Ovary (tissue), 9 donors: ENCODE measurements around the gene CCDC141. TPM values are rescaled to one million over a fixed set of nuclear protein-coding genes. Genes with fewer than 3 reads are reported as not detected.
"Not testable (repeated sequence)": the region's sequence is repeated elsewhere in the genome, so short reads cannot be mapped to it uniquely, and the experiment has no call there.

Experiments
- DNase-seq, 5 donors: peaks; one replicate each; pipeline ENCODE4 v3.0.0-alpha.2; 2019 to 2020
- H3K27ac ChIP-seq, 2 donors: fragments of 200-600 bp; one replicate each; pipeline versions ENCODE4 v1.5.1 to v1.8.0; 2019 to 2022
- H3K27me3 ChIP-seq: fragments of 200-600 bp; one replicate; pipeline ENCODE4 v1.8.0; 2022
- H3K36me3 ChIP-seq: fragments of 200-600 bp; sonication (generic); one replicate; pipeline ENCODE4 v1.5.1; 2019
- H3K4me1 ChIP-seq: one replicate; pipeline ENCODE4 v1.8.1; 2013; ENCODE audit warnings: mild to moderate bottlenecking, moderate library complexity; ENCODE audit not compliant: insufficient read depth
- H3K4me3 ChIP-seq: fragments of 200-600 bp; sonication (generic); one replicate; pipeline ENCODE4 v1.5.1; 2017
- H3K9me3 ChIP-seq, 2 donors: fragments of 200-600 bp in 1 of 2; sonication (generic) in 1 of 2; one replicate each; pipeline versions ENCODE4 v1.5.1 to v1.8.1; 2013 to 2019; ENCODE audit warnings: mild to moderate bottlenecking in 1 of 2, moderate library complexity in 1 of 2
- EP300 ChIP-seq: sonication (generic); formaldehyde crosslinking; IDR thresholded peaks from one replicate; pipeline ENCODE4 v1.6.1; 2017; ENCODE audit warnings: antibody characterized with exemption
- POLR2A ChIP-seq: fragments of 450-650 bp; IDR thresholded peaks from one replicate; pipeline ENCODE4 v1.6.1; 2017; ENCODE audit warnings: antibody characterized with exemption, mild to moderate bottlenecking, moderate library complexity
- WGBS, 3 donors: extraction: QIAGEN DNeasy Blood & Tissue Kit in 1 of 3; methylation state at CpG; one replicate each; pipeline versions ENCODE4 v1.1.5 to v1.1.7; 2013 to 2017; 5-methylcytosine and 5-hydroxymethylcytosine counted together
- intact Hi-C, 4 donors: fragments of 100-400 bp; cut with DNase I; formaldehyde crosslinking; loops; one replicate each; pipeline versions ENCODE4 v1.11.0 to v1.15.1; 2022 to 2023
- polyA plus RNA-seq, 2 donors: library from polyadenylated mRNA; stranded (reverse); fragments of 200-250 nt in 1 of 2; fragments of 350-450 nt in 1 of 2; fragmentation: Illumina TruSeq in 1 of 2; extraction: RNeasy Lipid Tissue Mini Kit (QIAGEN cat#74804) in 1 of 2; gene quantifications; one replicate each; pipeline ENCODE4 v1.2.3, GENCODE V29; 2013 to 2014
- total RNA-seq, 7 donors: library from RNA; depleted of rRNA in 2 of 7; stranded (reverse); fragments of >200 nt in 2 of 7; fragmentation: NEBNext Ultra II Directional in 3 of 7; extraction: Animal tissue kit (Norgen Biotek cat#: 25700) in 3 of 7; gene quantifications; one replicate each; pipeline versions ENCODE4 v1.1.0 to v1.2.4, GENCODE V29; 2016 to 2023
- TF ChIP-seq, protein P1 (sequence below), 3 donors: fragments of 450-650 bp in 2 of 3; fragments of 200-600 bp in 1 of 3; IDR thresholded peaks; one replicate each; pipeline versions ENCODE4 v1.5.1 to v1.8.0; 2016 to 2022; ENCODE audit warnings: antibody characterized with exemption in 3 of 3, mild to moderate bottlenecking in 1 of 3
- donor health status: DM: no; HTN: no; CAD: no; lungs with moderate emphysema.
- donor health status: DM: no; HTN: no; CAD: no.
- donor health status: Bipolar disorder and iron deficiency.
- donor health status: DM: yes; HTN: yes; CAD: no.
- donor health status: DM: no; HTN: no; CAD: no.
- donor health status: DM: yes; HTN: yes; CAD: no.

The CCDC141 gene
- total and polyA plus RNA-seq, 9 donors = 0.35 to 6.2 (median 0.77) TPM

DNA sequence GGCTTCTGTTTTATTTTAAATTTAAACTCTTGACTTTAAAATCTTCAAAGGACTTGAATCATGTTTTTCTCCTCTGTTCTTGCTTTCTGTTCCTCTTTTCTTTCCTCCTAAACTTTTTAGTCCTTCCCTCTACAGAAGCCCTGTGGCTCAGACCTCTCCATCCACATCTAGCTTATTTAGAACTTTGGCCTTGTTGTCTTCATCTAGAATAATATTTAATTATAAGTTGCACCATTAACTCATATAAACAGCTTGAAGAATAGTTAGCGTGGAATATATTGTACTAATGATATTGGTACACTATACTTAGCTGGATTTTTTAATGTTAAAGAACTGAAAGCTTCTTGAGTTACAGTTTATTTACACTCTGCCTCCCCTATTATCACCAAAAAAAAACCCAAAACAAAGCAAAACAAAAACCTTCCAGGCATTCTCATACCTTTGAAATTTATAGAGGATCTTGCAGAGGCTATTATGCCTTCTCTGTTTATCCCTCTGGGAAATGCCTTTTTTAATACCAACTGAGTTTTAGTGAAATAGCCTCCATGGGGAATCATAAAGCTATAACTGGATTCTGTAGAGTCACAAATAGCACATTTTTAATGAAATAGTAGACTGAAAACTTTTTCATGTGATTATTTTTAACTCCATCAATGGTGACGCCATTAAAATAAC, 9.2 kb upstream of the CCDC141 start:
- H3K36me3 ChIP-seq = no peaks in the 10 kb centered on the region
- peaks cover 2% of the 10 kb centered on the region for H3K4me1 ChIP-seq
- no peaks in the 10 kb centered on the region for H3K27me3 ChIP-seq
- no peaks in the 10 kb centered on the region for H3K9me3 ChIP-seq
- H3K4me3 ChIP-seq = no peak overlapping the region
- no peak for DNase-seq
- intact Hi-C loops = no loop called here
- TF ChIP-seq EP300 = no peak
- TF ChIP-seq, protein P1, sequence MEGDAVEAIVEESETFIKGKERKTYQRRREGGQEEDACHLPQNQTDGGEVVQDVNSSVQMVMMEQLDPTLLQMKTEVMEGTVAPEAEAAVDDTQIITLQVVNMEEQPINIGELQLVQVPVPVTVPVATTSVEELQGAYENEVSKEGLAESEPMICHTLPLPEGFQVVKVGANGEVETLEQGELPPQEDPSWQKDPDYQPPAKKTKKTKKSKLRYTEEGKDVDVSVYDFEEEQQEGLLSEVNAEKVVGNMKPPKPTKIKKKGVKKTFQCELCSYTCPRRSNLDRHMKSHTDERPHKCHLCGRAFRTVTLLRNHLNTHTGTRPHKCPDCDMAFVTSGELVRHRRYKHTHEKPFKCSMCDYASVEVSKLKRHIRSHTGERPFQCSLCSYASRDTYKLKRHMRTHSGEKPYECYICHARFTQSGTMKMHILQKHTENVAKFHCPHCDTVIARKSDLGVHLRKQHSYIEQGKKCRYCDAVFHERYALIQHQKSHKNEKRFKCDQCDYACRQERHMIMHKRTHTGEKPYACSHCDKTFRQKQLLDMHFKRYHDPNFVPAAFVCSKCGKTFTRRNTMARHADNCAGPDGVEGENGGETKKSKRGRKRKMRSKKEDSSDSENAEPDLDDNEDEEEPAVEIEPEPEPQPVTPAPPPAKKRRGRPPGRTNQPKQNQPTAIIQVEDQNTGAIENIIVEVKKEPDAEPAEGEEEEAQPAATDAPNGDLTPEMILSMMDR (IDR thresholded peaks at IDR 0.05) = no peak
- 75 to 86% (median 80%) methylated on average over 2 of the region's 2 CpGs for WGBS, 3 donors
- no peak overlapping the region for H3K27ac ChIP-seq

DNA sequence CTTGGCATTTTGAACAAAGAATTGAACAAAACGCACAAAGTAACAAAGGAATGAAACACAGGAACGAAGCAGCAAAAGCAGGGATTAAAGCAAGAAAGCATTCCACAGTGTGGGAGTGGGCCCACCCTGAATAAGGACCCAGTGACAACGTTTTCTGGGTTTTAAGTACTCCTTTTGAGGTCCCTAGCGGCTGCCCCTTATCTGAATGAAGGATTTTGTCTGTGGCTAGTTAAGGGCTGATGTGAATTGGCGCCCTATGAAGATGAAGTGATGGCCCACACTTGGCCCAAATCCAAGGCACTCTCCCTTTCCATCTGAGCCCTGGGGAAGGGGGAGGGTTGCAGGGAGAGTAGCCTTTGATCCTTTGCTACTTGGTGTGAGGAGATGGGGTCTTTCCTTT, 7.8 kb upstream of the CCDC141 start:
- DNase-seq = no peak
- Histone ChIP-seq H3K27me3 (no peaks in the 10 kb centered on the region), H3K27ac (no peak overlapping the region), H3K4me1 (peaks cover 2% of the 10 kb centered on the region), H3K9me3 (no peaks in the 10 kb centered on the region), H3K36me3 (no peaks in the 10 kb centered on the region), H3K4me3 (no peak overlapping the region)
- intact Hi-C loops = no loop called here
- TF ChIP-seq, protein P1 (IDR thresholded peaks at IDR 0.05) = no peak
- TF ChIP-seq EP300 (no peak), POLR2A (no peak)
- WGBS, 3 donors = 90 to 92% (median 91%) methylated on average over 5 of the region's 5 CpGs

DNA sequence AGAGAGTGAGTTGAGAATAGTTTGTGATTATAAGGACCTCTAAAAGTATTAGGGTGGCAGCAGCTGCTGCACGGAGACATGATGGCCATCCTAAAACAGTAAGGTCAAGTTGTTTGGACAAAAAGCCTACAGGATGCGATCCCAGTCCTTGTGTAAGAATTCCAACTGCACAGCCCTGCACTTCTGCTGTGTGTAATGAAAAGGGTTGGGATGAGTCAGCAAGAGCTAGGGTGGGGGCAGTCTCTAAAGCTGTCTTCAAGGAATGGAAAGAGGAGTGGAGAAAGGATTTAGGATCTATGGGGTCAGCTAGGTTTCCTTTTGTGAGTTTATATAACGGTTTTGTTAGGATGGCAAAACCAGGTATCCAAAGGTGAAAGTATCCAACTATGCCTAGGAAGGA, 3.6 kb upstream of the CCDC141 start:
- DNase-seq, H3K4me3 ChIP-seq, H3K36me3 ChIP-seq, H3K27me3 ChIP-seq, H3K27ac ChIP-seq, H3K4me1 ChIP-seq, intact Hi-C loops, H3K9me3 ChIP-seq: not testable (repeated sequence)
- WGBS, 3 donors = 83 to 86% (median 85%) methylated on average over 3 of the region's 3 CpGs

DNA sequence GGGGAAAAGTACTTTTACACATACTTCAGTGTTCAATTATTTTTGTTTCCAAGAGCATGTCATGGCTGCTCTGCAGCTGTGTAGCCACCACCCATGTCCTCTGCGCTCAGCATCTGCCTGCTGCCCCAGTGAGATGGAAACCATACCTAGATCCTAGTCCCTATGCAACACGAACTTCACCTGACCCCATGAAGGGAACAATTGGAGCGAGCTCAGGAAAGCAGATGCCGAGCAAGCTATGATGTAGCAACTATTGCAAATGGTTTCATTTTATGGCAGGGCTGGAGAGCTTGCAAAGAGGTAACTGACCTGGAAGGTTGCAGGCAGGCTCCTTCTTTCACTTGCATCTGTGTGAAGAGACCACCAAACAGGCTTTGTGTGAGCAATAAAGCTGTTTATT, 1.3 kb upstream of the CCDC141 start:
- TF ChIP-seq POLR2A = no peak
- TF ChIP-seq, protein P1 (IDR thresholded peaks at IDR 0.05) = no peak
- no peak for TF ChIP-seq EP300
- no peak overlapping the region for H3K27ac ChIP-seq
- 34 to 54% (median 49%) methylated on average over 4 of the region's 4 CpGs for WGBS, 3 donors
- peaks cover 3% of the 10 kb centered on the region for H3K4me1 ChIP-seq
- DNase-seq = no peak
- no peak overlapping the region for H3K4me3 ChIP-seq
- no peaks in the 10 kb centered on the region for H3K27me3 ChIP-seq
- no peaks in the 10 kb centered on the region for H3K9me3 ChIP-seq
- no peaks in the 10 kb centered on the region for H3K36me3 ChIP-seq
- intact Hi-C loops = no loop called here

DNA sequence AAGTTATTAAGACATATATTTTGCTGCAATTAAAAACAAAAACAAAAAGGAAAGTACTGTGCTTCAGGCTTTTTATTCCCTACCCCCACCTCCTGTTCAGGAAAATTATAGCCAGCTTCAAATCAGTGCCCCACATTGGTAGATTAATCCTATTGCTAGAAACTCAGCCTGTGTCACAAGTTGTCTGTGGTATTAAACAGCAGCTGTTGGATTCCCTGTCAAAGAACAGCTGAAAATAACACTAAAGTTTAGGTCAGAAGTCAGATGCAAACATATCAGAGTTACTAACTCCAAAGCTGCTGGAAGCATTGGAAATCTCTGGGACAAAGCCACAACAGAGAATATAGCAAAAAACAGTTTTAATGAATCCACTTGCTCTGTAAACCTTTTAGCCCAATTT, 818 bp upstream of the CCDC141 start:
- Histone ChIP-seq H3K36me3 (no peaks in the 10 kb centered on the region), H3K4me3 (no peak overlapping the region), H3K9me3 (no peaks in the 10 kb centered on the region), H3K27me3 (no peaks in the 10 kb centered on the region), H3K27ac (no peak overlapping the region), H3K4me1 (peaks cover 3% of the 10 kb centered on the region)
- no peak for DNase-seq
- intact Hi-C loops = no loop called here
- TF ChIP-seq EP300 (no peak), POLR2A (no peak)
- TF ChIP-seq, protein P1 (IDR thresholded peaks at IDR 0.05) = no peak
